ENCODE measurements around the gene EPB41L3.

Gene EPB41L3

DNA sequence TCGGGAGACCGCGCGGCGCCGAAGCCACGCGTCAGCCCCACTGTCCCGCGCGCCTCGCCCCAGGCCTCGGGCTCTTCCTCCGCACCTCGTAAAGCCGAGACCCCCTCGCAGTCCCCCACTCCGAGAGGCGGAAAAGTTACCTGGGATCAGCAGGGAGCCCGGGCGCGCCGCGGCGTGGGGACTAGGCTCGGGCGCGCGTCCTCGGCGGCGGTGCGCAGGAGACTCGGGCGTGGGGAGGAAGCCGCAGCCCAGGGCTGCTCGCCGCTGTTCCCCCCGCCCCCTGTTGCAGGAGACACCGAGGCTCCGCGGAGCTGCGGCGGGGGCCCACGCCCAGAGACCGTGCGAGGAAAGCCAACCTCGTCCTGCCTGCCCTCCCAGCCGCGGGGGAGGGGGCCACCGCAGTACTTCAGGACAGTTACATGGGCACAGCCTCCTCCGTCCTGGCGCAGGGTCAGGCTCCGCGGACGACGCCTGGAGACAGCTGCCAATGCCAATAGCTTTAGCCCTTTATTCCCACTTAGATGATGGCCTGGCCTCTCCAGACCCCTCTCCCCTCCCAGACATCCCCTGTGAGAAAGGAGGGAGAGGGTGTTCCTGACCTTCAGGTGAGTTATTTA, at the start of gene EPB41L3:
Gene EPB41L3 (minus strand): TSS at position 225 of the 617 bp plus-strand sequence. CDS start 54,814 bp downstream, outside the sequence.
- no peak for DNase-seq (ENCODE audit: low read depth)

GRCh38 chr18:5588529-5588928, 44.7 kb upstream of the EPB41L3 start:
- DNase-seq (ENCODE audit: low read depth) = no peak

DNA sequence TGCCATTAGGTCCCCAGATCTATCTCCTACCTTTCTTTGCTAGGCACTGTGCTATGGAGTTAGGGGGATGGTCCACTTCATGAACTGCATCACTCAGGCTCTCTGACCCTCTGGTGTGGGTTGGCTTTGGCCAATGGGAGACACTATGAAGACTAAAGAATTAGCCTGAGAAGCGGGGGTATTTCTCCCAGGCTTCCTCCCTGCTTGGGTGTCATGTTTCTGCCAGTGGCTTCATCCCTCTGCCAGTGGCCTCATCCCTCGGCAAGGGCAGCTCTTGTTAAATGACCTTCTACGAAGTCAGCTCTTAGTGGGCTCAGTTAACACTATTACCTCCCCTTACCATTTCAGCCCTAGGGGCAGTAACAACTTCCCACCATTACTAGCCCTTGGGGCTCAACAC, 41.9 kb upstream of the EPB41L3 start:
- no peak for DNase-seq (ENCODE audit: low read depth)

GRCh38 chr18:5584746-5585417, 41.1 kb upstream of the EPB41L3 start:
- DNase-seq (ENCODE audit: low read depth) = peak; percentile 33

DNA sequence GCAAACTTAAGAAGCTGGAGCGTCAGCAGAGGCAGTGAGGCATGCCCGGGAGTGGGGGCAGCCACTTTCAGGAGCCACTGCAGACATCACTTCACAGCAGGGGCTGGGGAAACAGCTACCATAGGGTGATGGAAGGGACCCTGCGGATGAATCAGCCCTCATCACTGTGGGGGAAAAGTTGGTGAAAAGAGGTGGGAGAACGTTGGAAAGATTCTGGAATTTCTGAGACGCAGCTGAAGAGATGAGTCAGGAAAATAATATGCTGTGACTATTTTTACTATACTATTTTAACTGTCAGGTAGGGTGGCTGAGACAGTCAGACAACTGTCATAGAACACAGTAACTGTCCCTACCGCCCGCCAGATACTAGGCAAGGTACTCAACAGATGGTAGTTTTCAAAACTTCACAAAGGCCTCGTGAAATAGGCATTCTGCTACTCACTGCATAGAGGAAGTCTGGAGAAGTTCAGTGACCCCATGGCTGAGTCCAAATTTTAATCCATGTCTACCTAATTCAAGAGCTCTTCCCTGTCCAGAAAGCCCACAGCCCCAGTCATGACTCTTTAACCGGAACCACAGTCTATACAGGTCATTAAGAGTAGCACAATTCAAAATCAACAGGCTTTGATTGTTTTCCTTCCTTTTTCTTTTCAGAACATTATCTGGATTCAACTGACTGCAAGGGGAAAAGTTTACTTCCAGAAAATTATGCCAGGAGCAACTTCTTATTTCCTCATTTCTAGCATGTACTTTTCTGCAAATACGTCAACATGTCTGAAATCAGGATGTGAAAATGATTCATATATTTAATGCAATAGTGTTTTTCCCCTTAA, 39.3 kb upstream of the EPB41L3 start:
- peak; percentile 45 for DNase-seq (ENCODE audit: low read depth)

DNA sequence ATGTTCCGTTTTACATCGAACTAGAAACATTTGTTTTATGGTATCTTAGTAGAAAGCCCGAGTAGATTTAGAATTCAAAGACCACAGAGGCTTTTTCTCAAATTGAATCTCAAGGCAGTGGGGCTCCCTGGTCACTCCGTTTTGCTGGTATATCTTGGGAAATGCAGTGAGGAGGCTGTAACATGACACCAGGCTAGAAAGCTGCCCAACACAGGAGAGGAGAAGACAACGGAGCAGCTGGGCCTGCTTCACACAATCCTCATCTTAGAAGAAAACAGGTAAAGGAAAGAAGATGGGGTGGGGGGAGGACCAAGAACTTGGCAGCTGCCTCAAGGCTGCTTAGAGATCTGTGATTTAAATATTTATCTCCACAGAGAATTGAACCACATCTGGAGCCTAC, 38.3 kb upstream of the EPB41L3 start:
- peak; percentile 37 for DNase-seq (ENCODE audit: low read depth)

- no peak for DNase-seq (ENCODE audit: low read depth)
Measured at GRCh38 chr18:5574843-5575242, 31.0 kb upstream of the EPB41L3 start.

GRCh38 chr18:5571666-5572065, 27.9 kb upstream of the EPB41L3 start:
- no peak for DNase-seq (ENCODE audit: low read depth)

DNA sequence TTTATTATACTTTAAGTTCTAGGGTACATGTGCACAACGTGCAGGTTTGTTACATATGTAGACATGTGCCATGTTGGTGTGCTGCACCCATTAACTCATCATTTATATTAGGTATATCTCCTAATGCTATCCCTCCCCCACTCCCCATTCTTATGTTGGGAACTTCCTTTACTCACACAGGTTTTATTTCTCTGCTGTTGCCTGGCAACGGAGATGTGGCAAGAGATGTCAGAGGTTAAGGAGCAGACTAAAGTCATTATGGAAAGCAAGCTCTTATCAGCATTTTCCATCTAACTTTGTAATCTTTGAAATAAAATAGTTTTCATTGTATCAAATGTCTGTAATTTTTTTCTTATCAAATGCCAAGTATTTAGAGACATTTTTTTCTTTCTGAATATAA, 26.8 kb upstream of the EPB41L3 start:
- DNase-seq (ENCODE audit: low read depth) = peak; percentile 4

- no peak for DNase-seq (ENCODE audit: low read depth)
Measured at GRCh38 chr18:5568416-5568815, 24.6 kb upstream of the EPB41L3 start.

DNA sequence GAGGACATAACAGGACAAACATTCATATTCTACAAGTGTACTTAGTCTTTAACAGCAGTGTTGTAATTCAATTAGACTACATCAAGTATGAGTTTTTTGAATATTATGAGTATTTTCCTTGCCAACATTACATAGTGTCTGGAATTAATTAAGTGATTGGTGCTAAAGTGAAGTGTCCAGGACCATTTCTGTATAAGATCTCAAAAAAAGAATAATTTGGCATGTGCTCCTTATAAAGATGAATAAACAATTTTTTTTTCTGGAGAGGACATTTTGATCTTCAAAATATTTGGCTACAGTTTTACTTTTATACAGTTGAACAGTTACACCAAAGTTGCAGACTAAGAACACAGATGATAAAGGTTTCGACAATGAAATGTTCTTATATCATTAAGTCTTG, 15.1 kb upstream of the EPB41L3 start:
- no peak for DNase-seq (ENCODE audit: low read depth)

GRCh38 chr18:5556310-5556974, 12.6 kb upstream of the EPB41L3 start:
- DNase-seq (ENCODE audit: low read depth) = no peak

- DNase-seq (ENCODE audit: low read depth) = no peak
Measured at GRCh38 chr18:5554629-5555028, 10.8 kb upstream of the EPB41L3 start.

DNA sequence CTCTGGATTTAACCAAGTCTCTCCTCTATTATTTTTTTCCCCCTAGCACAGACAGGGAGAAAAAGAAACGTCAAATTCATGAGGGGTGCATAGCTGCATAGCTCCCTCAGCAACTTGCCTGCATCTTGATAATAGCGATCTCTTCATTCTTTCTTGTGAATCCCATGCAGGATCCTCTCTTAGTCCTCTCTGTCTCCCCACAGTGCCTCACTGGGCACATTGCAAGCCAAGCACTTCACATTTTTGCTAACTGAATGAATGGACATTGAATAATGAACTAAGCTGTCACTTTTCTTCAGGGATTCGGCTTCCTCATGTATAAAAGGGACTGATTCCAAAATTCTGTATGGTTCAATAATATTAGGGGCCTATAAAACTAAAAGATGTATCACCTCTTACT, 2.9 kb upstream of the EPB41L3 start:
- peak; percentile 3 for DNase-seq (ENCODE audit: low read depth)

- DNase-seq (ENCODE audit: low read depth) = no peak
Measured at GRCh38 chr18:5543036-5543680, 639 bp downstream of the EPB41L3 start.

- peak; percentile 3 for DNase-seq (ENCODE audit: low read depth)
Measured at GRCh38 chr18:5542515-5543035, 1.2 kb downstream of the EPB41L3 start.

GRCh38 chr18:5541644-5542043, 2.2 kb downstream of the EPB41L3 start:
- no peak for DNase-seq (ENCODE audit: low read depth)

DNA sequence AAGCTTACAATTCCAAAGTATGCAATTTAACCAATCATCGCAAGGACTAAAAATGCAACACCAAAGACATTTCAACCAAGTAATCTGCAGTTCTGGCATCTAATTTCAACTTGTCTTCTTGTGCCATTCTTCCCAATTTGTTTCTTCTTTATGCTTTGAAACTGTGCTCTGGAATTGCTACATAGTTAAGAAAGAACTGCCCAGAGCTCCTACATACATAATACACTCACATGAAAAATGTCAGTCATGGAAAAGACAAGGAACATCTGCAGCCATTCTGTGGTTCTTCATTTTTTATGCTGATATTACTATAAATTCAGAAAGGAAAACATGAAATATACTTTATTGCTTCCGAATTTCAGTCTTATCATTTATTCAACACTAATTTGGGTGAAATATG, 4.4 kb downstream of the EPB41L3 start:
- no peak for DNase-seq (ENCODE audit: low read depth)

DNA sequence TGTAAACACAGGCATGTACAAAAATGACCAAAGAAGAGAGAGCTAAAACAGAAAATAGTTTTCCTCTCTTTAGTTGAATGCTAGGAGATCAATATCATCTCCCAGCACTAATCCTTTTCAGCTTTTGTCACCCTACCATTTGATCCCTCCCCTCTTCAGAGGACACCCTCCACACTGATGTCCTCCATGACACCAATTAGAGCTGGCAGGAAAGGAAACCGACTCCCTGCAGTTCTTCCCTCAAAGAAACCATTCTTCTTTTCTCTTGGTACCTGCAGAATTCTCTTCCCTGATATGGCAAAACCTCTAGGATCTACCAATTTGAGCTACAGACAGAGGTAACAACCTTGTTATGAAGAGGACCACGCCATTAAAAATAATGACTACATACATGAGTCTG, 5.3 kb downstream of the EPB41L3 start:
- DNase-seq (ENCODE audit: low read depth) = no peak

DNA sequence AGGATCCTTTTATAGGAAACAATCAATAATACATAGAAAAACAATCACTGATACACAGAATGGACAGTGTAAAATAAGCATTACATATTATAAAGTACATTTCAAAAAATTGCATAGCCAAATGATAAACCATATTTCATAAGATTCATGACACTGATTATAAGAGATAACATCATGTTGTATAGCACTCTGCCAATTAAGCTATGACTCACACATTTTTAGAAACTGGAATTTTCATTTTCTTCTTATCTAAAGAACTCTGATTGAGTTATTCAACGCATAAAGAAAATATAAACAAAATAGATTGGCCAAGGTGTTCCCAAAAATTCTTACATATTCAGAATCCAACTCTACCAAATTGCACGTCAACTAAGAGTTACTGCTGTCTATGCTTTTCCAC, 5.9 kb downstream of the EPB41L3 start:
- DNase-seq (ENCODE audit: low read depth) = no peak

DNA sequence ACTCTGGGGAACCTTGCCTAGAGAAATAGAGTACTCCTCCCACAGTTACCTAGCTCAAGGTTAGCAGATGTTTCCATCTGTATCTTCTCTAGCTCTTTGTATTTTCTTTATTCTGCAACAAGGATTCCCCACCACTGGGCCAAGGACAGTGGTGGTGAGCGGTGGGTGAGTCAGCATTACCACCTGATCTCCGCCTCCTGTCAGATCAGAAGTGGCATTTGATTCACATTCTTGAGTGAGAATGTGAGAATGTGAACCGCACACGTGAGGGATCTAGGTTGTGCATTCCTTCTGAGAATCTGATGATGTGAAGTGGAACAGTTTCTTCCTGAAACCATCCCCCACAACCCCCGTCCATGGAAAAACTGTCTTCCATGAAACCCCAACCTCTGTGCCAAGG, 9.0 kb downstream of the EPB41L3 start:
- DNase-seq (ENCODE audit: low read depth) = no peak

GRCh38 chr18:5532066-5532465, 11.7 kb downstream of the EPB41L3 start:
- DNase-seq (ENCODE audit: low read depth) = no peak
